ENCODE measurements around the gene ZYX. TPM values are rescaled to one million over a fixed set of nuclear protein-coding genes. Genes with fewer than 3 reads are reported as not detected.

ZYX gene
- total RNA-seq, 2 experiments from 2014 or later, result 105 to 107 TPM

DNA sequence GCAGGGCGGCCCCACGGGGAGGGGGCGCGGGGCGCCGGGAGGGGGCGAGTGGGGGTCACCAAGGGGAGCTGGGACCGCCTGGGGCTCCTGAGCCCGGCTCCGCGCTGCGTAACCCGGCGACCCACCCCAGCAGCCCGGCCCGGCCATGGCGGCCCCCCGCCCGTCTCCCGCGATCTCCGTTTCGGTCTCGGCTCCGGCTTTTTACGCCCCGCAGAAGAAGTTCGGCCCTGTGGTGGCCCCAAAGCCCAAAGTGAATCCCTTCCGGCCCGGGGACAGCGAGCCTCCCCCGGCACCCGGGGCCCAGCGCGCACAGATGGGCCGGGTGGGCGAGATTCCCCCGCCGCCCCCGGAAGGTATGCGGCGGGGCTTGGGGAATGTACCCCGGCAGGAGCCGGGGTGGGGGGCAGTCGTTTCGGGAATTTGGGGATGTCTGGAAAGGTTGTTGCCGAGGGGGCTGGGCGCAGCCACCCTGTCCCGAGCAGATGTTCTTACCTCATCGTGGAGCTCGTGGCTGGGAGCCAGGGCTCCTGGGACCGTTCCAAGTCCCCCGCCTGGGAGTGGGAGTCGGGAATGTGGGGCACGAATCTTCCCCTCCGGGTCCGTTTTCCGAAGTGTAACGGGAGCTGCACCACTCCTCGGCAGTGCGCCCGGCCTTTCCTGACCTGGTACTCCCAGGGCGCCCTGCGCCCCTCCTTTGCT lies 431 bp downstream of the ZYX start:
- ChIA-PET POLR2A (interaction anchor here (0.8 kb wide), 1 partner anchor 26 kb away, joined by 5 read pairs; no protein-coding TSS in a partner anchor), CTCF (interaction anchor here (1.1 to 1.7 kb wide), 2 partner anchors 14 to 141 kb away, joined by 4 to 6 read pairs; no protein-coding TSS in a partner anchor)

DNA sequence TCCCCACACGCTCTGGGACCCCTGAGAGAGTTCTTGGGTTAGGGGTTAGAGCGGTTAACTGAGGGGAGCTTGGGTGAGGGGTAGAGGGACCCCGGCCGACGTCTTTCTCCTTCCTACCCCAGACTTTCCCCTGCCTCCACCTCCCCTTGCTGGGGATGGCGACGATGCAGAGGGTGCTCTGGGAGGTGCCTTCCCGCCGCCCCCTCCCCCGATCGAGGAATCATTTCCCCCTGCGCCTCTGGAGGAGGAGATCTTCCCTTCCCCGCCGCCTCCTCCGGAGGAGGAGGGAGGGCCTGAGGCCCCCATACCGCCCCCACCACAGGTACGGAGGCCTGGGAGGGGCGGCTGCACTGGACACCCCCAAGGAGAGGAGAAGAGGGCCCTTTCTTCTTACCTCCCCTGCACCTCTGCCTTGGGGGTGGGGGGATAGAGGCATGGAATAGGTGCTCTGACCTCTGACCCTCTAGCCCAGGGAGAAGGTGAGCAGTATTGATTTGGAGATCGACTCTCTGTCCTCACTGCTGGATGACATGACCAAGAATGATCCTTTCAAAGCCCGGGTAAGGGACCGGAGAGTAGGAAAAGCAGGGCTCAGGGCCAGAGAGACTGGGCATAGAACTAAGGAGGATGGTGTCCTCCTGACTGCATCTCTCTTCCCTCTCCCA lies 1.1 kb downstream of the ZYX start:
- ChIA-PET CTCF (interaction anchor here (1.1 kb wide), 1 partner anchor 142 kb away, joined by 6 read pairs; no protein-coding TSS in a partner anchor), POLR2A (interaction anchor here (0.8 kb wide), 1 partner anchor 25 kb away, joined by 5 read pairs; no protein-coding TSS in a partner anchor)

DNA sequence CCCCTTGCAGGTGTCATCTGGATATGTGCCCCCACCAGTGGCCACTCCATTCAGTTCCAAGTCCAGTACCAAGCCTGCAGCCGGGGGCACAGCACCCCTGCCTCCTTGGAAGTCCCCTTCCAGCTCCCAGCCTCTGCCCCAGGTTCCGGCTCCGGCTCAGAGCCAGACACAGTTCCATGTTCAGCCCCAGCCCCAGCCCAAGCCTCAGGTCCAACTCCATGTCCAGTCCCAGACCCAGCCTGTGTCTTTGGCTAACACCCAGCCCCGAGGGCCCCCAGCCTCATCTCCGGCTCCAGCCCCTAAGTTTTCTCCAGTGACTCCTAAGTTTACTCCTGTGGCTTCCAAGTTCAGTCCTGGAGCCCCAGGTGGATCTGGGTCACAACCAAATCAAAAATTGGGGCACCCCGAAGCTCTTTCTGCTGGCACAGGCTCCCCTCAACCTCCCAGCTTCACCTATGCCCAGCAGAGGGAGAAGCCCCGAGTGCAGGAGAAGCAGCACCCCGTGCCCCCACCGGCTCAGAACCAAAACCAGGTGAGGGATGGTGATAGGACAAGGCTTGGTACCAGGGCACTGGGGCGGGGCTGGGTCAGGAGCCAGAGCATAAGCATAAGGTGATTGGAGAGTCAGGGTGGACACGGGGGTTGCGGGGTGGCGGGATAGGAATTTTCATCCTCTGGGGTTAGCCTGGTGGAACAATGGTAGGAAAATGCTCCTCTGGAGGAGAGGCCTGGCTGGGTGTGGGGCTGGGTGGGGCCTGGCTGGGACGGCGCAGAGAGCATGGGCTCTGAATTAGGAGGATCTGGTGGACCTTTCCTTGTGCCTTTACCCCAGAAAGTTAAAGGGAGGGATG lies 1.9 kb downstream of the ZYX start:
- ChIA-PET POLR2A (no interaction called here), CTCF (interaction anchor here (0.6 to 1.1 kb wide), 2 partner anchors 74 to 143 kb away, joined by 3 to 6 read pairs; no protein-coding TSS in a partner anchor)

DNA sequence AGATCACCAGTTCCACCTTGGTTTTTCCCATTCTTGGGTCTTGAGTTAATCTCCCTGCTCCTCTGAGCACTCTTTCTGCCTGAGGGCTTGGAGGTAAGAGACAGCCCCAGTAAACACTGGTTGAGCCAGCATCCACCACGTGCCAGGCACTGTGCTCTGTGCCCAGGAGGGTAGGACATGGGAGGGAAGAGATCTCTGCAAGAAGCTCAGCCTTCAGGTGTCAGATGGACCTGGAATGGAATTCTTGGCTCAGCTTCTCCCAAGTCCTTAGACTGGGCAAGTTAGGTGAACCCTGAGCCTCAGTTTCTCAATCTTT lies 2.5 kb downstream of the ZYX start:
- ChIA-PET CTCF (interaction anchor here (0.6 kb wide), 1 partner anchor 75 kb away, joined by 3 read pairs; no protein-coding TSS in a partner anchor), POLR2A (no interaction called here)

DNA sequence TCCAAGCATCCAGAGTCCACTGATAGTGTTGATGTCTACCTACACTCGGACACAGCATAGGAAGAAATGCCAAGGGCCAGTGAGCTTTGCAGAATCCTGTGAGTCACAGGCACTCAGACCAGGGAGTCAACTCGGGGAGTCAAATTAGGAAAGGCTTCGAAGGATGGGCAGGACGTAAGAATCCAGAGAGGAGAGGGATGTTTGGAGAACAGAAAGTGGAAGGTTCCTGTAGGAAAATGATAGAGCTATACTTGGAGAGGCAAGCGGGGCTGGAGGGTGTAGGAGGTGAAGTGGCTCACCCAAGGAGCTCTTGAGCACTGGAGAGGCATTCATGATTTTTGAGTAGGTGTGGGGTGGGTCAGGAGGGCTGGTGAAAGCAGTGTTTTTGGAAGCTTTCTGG lies 3.0 kb downstream of the ZYX start:
- ChIA-PET CTCF (interaction anchor here (1.0 kb wide), 2 partner anchors 9 to 143 kb away, joined by 3 to 5 read pairs; no protein-coding TSS in a partner anchor), POLR2A (no interaction called here)

DNA sequence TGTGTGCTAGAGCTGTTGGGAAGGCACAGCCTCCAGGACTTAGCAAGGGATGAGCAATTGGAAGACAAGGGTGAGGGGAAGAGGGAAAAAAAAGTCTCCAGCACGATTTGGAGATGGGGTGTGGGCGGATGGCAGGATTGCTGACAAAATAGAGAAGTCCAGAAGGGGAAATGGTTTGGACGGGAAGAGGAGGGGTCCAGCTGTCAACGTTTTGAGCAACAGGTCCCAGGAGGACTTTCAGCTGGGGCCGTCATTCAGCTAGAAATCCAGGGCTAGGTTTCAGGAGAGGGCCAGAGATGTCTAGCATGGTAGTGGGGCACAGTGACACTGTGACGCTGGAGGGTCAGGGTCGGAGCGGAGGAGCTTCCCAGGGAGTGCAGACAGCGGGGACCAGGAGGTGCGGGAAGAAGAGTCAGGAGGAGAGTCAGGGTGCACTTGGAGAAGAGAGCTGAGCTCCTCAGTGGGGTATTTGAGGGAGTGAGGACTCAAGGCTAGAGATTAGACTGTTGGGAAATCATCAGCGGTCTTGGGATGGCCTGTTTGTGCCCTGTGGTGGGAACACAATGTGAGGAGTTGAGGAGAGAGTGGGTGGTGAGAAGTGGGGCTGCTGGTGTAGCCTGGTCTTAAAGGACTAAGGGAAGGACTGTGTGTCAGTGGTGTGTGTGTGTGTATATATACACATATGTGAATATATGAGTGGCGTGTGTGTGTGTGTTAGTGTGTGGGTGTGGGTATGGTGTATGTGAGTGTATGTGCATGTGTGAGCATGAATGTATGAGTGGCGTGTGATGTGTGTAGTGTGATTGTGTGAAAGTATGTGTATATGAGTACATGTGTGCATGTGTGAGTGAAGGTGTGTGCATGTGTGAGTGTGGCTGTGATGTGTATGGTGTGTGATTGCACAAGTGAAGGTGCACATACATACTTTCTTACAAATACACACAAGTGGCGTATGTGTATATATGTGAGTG lies 3.8 kb downstream of the ZYX start:
- ChIA-PET POLR2A (no interaction called here), CTCF (interaction anchor here (0.7 to 1.0 kb wide), 3 partner anchors 8 to 144 kb away, joined by 3 to 5 read pairs (median 3); no protein-coding TSS in a partner anchor)

DNA sequence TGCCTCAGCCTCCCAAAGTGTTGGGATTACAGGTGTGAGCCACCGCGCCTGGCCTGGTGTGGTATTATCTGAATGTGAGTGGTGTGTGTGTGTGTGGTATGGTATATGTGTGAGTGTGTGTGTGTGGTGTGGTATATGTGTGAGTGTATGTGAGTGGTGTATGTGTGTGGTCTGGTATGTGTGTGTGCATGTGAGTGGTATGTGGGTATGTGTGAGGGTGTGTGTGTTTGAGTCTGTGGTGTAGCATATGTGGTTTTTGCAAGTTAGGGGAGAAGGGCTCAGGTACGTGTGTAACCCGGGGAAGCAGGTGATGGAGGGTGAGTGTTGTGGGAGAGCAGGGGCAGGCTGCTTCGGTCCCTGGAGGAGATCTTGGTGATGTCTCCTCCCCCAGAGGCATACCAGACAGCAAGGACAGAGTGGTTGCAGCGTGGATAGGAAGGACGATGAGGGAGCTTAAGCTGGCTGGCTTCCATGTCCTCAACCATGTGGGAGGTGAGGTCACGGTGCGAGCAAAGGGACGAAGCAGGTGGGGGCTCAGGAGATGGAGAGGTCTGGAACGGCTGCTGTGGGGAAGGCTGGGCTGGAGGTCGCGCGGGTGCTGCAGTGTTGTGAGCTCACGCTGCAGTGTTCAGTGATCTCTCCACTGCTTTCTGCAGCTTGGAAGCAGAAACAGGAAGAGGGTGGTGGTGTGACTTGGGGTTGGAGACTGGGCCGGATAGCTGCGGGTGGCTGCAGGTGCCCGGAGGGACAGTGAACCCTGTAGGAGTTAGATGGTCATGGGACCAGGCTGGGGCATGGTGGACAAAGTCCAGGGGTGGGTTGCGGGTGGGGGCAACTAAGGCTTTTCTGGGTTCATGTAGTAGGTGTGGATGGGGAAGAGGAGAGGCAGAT lies 5.0 kb downstream of the ZYX start:
- POLR2A ChIA-PET, result no interaction called here

DNA sequence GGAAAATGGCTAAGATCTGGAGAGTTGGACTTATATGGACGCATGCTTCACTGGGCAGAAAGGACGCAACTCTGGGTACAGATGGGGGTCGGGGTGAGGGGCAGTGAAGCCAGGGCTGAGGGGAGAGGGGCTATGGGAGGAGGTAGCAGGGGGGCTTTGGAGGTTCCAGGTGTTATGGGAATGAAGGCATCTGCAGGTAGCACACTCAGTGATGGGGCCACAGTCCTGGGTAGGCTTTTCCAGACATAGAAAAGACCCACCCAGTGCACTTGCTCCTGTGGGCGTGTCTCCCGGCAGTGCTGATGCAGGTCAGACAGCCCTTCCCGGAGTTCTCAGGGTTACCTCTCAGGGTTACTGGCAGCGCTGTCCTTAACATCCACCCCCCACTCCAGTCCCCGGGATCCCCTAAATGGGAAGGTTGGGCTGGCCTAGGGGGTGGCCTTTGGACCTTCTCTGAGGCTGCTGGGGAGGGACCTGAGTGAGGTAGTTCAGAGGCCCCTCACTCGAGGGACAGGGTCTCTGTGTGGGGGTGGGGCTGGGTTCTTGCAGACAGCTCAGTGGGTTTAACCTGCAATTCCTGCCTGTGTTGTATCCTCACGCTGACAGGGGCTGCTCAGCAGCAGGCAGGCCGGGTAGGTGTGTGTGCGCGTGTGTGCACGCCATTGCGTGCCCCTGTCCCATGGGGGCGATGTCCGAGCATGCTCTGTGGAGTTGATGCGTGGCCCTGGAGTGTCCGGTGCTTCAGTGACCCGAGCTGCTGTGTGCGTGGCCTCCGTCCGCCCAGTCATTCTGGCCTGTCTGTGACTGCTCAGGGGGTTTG lies 6.2 kb downstream of the ZYX start:
- ChIA-PET CTCF (no interaction called here), POLR2A (no interaction called here)

More for the DNA sequence above, 5.0 kb downstream of the ZYX start:
- CTCF ChIA-PET, result interaction anchor here (0.7 kb wide), 1 partner anchor 54 kb away, joined by 3 read pairs; no protein-coding TSS in a partner anchor

DNA sequence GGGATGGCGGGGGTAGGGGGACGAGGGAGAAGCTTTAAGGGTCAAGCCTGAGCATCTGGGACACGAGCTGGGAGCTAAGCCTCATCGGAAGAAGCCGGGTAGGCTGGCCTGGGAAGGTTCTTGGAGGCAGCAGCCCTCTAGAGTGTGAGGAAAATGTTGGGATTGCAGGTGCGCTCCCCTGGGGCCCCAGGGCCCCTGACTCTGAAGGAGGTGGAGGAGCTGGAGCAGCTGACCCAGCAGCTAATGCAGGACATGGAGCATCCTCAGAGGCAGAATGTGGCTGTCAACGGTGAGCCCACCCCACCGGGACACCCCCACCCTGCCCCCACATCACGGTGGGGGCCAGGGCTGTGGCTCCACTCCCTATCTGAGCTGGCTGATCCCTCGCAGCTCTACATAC lies 6.9 kb downstream of the ZYX start:
- POLR2A ChIA-PET, result no interaction called here

DNA sequence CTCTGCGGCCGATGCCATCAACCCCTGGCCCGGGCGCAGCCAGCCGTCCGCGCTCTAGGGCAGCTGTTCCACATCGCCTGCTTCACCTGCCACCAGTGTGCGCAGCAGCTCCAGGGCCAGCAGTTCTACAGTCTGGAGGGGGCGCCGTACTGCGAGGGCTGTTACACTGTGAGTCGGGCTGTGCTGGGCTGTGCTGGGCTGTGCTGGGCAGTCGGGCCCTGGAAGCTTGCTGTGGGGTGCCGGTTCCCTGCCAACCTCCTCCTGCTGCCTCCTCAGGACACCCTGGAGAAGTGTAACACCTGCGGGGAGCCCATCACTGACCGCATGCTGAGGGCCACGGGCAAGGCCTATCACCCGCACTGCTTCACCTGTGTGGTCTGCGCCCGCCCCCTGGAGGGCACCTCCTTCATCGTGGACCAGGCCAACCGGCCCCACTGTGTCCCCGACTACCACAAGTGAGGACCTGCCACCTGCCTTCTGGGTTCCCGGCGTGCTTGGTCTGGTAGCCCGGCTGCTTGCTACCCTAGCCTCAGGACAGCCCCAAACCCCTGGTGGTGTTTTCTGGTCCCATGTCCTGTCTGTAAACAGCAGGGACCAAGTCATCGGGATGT lies 7.5 kb downstream of the ZYX start:
- ChIA-PET CTCF (interaction anchor here (0.9 kb wide), 1 partner anchor 13 kb away, joined by 4 read pairs; no protein-coding TSS in a partner anchor), POLR2A (no interaction called here)

More for the DNA sequence above, 6.9 kb downstream of the ZYX start:
- CTCF ChIA-PET, result interaction anchor here (0.9 kb wide), 1 partner anchor 12 kb away, joined by 4 read pairs; no protein-coding TSS in a partner anchor

DNA sequence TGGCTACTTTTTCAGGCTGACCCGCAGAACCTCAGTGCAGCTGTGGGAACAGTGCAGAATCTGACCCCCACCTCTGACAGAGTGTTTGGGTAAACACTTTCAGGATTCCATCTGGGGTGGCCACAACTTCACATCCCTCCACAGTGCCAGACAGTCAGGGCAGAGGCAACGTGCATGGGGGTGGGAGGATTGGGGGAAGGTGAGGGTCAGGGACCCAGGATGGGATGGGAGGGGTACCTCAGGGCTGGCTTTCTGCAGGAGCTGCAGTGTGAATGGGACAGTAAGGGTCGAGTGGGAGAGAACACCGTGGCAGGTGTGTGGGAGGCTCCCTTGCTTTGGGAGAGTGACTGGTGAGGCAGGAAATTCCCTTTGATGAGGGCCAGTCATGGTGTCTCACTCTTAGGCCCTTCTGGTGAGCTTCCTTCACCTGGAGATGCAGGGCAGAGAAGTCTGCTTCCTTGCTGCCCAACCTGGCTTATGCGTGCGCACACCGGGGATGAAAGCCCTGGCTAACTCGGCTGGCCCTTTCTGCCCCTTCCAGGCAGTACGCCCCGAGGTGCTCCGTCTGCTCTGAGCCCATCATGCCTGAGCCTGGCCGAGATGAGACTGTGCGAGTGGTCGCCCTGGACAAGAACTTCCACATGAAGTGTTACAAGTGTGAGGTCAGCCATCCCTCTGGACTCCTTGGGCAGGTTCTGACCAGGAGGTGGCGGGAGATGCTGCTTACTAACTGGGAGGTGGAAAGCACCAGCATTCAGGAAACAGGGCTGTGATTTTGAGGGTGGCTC lies 8.4 kb downstream of the ZYX start:
- ChIA-PET POLR2A (no interaction called here), CTCF (interaction anchor here (1.4 kb wide), 1 partner anchor 9 kb away, joined by 4 read pairs; no protein-coding TSS in a partner anchor)

DNA sequence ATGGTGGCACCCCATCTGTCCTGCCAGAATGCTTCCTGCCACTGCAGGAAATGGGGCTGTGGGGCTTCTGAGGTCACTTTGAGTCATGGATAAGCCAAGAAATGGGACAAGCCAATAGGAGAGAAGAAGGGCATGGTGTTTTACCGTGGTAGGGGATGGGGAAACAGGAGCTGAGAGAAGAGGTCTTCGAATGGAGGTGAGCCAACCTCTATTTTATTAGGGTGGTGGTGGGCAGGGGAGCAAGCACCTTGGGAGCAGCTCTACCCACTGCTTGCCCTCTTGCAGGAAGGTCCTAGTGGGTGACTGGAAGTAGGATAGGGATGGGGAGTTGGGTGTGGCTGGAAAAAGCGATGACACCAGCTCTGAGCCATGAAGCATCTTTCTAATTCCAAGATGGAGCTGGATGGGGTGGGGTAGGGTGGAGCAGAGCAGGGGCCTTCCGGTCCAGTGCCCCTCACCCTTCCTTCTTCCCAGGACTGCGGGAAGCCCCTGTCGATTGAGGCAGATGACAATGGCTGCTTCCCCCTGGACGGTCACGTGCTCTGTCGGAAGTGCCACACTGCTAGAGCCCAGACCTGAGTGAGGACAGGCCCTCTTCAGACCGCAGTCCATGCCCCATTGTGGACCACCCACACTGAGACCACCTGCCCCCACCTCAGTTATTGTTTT lies 9.1 kb downstream of the ZYX start:
- CTCF ChIA-PET, result interaction anchor here (1.4 kb wide), 1 partner anchor 10 kb away, joined by 4 read pairs; no protein-coding TSS in a partner anchor
- POLR2A ChIA-PET, result no interaction called here

DNA sequence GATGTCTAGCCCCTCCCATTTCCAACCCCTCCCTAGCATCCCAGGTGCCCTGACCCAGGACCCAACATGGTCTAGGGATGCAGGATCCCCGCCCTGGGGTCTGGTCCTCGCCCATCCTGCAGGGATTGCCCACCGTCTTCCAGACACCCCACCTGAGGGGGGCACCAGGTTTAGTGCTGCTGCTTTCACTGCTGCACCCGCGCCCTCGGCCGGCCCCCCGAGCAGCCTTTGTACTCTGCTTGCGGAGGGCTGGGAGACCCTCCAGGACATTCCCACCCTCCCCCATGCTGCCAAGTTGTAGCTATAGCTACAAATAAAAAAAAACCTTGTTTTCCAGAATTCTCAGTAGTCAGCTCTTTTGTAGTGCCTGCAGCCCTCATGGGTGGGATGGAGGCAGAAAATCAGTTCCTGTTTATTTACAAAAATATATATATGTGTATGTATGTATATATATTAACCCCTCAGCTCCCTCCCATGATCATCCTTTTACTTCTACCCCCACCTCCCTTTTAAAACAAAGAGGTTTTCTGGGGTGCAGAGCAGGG lies 9.7 kb downstream of the ZYX start:
- CTCF ChIA-PET, result interaction anchor here (1.4 kb wide), 1 partner anchor 11 kb away, joined by 4 read pairs; no protein-coding TSS in a partner anchor
- POLR2A ChIA-PET, result no interaction called here

DNA sequence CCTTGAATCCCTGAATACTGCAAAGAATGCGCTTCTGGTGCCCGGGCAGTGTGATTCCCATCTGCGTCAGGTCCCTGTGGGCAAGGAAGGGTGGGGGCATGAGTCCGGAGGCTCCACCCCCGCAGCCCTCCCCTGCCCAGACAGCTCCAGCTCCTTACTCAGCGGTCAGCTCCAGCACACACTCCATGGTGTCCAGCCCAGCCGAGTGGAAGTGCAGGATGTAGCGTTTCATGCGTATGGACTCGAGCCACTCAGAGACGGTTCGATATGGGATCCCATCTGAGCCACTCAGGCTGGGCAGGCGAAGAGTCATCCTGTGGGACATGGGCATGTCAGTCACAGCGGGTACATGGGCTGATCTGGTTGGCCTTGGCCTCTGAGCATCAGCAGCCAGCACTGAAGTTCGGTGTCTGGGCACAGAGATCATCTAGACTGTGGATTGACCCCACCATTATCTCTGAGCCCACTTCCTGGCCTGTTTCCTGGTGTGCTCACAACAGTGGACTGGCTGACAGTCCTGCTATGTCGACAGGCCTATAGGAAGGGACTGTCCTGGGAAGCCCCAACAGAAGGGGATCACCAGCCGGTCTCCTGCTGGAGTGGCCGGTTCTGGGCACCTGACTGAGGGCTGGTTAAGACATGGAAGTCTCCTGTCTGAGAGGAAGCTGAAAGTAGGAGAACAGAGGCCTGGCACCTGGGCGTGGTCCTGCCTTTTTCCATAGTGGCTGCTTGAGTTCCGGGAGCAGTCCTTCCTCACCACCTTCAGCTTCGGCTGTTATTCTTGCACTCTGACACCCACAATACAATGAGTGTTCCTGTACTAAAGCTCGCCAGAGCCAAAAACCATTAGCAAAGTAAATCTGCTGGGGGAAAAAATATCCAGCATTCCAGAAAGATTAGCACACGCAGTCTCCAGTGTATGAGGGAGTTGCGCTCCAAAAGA lies 10.6 kb downstream of the ZYX start:
- POLR2A ChIA-PET, result interaction anchor here (0.5 kb wide), 1 partner anchor 97 kb away, joined by 5 read pairs; no protein-coding TSS in a partner anchor
- CTCF ChIA-PET, result no interaction called here

Measured in activated CD8-positive, alpha-beta memory T cell treated with anti-CD3 and anti-CD28 coated beads for 36 hours (primary cell).